ENCODE data around the gene SMU1.

SMU1 gene

GRCh38 chr9:33043671-33044070 is 32.8 kb downstream of the SMU1 start:
- no peak for DNase-seq

DNA sequence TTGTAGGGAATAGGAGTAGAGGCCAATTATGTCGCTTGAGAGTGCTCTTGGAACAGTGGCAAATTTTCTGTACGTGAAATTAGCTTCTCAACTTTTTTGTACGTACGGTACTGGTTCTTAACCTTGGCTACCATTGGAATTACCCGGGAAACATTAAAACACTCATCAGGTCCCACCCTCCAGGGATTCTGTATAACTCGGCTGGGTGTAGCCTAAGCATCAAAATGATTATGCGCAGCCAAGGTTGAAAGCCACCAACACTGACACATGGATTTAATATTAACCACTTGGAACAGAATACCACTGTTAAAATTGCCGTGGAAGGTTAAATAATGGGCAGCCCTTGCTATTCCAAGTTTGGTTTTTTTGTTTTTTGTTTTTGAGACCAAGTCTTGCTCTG is 34.0 kb downstream of the SMU1 start:
- DNase-seq, result no peak

GRCh38 chr9:33041432-33042188 is 34.9 kb downstream of the SMU1 start:
- DNase-seq, result no peak

GRCh38 chr9:33040792-33041431 is 35.6 kb downstream of the SMU1 start:
- no peak for DNase-seq

GRCh38 chr9:33032865-33033264 is 43.6 kb downstream of the SMU1 start:
- no peak for DNase-seq

- no peak for DNase-seq
Observed at GRCh38 chr9:33032292-33032691, 44.2 kb downstream of the SMU1 start.

GRCh38 chr9:33030285-33030684 is 46.2 kb downstream of the SMU1 start:
- DNase-seq, result no peak

- no peak for DNase-seq
Observed at GRCh38 chr9:33029231-33029786, 47.2 kb downstream of the SMU1 start.

DNA sequence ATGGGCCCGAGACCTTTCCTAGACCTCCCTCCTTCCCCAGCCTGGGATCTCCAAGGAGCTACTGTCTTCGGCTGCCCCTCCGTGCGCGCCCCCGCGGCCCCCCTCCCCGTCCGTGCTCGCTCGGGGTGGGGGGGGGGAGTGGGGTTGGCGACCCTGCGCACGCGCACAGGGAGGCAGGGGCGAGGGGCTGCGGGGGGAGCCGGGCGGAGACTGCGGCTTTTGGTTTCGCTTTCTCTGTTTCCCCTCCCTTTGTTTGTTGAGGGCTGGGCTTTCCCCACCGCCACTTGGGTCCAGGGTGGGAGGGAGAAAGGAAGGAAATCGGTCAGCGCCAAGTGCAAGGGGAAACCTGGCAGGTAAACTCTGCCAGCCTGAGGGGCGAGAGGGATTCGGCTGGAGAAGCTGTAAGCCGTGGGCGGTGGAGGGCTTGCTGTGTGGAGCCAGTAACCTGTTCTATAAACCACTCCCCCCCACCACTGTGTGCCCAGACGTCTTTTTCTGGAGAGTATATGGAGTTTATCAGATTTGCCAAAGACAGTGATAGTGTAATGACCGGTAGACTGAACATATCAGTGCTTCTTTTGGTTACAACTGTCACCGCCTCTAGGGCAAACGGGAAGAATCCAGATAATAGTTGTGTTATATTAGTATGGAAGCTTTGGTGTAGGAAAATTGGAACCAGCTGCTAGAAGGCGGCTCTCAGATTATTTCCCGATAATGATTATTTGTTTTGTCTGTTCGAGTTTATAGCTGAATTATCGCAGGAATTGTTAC is 50.7 kb downstream of the SMU1 start:
- peak; percentile 78 for DNase-seq

- DNase-seq, result peak; percentile 95
Observed at GRCh38 chr9:33024966-33025571, 51.4 kb downstream of the SMU1 start, which contains the start of gene DNAJA1. Gene DNAJA1, plus strand, starts transcription at chr9:33025273. Its CDS starts 1,212 bp downstream, at chr9:33026485.

DNA sequence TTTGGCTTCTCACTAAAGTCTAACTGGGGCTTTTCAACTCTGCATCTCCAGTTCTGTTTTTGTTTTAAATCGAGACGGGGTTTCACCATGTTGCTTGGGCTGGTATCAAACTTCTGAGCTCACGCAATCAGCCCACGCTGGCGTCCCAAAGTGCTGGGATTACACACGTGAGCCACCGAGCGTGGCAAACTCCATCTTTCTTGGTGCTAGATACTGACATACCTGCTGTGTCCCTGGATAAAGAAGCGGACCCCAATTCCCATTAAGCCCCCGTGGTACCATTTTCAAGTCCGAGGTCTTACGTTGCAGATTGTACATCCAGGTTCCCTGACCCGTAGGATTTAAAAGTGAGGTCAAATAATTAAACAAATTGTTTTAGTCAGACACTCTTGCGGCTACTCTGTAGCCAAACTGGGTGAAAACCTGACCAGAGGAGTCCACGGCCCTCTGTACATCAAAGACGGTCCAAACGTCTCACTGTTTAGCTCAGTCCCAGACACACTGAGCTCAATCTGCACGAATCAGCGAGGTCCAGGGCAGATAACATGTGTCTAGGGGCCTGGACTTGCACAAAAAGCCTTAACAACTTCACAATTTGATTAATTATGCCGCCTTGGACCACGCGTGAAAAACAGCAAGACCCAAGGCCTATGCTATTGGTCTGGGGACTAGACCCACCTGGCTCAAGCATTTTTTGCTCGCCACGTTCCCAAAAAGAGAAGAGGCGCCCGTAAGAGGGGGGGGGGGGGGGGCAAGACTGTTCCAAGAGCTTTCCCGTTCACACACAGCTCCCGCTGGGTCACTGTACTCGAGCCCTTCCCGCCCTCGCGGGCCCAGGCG is 52.1 kb downstream of the SMU1 start:
- DNase-seq, result no peak

- DNase-seq, result no peak
Observed at GRCh38 chr9:33023661-33024060, 52.8 kb downstream of the SMU1 start.

- DNase-seq, result no peak
Observed at GRCh38 chr9:33022755-33023154, 53.7 kb downstream of the SMU1 start.

- DNase-seq, result no peak
Observed at GRCh38 chr9:33022303-33022702, 54.2 kb downstream of the SMU1 start.

- DNase-seq, result no peak
Observed at GRCh38 chr9:33019797-33020196, 56.7 kb downstream of the SMU1 start.

DNA sequence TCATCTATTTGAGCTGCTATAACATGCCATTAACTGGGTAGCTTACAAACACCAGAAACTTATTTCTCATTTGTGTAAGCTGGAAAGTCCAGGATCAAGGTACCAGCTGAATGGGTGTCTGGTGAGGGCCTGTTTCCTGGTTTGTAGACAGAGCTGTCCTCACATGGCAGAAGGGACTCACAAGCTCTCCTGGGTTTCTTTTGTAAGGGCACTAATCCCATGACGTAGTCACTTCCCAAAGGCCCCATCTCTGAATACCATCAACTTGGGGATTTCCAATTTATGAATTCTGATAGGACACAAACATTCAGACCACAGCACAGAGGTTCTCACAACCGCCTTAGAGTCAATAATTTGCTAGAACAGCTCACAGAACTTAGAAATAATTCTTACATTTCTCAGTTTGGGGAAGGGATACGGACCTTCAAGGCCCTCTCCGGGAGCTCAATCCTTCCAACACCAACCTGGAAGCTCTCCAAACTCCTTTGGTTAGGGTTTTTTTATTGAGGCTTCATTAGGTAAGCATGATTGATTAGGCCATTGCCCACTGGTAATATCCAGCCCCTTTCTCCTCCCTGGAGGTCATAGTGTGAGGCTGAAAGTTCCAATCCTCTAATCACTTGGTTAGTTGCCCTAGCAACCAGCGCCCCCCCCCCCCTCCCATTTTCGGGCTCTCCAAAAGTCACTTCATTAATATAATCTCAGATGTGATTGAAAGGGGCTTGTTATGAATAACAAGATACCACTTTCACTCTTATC is 59.0 kb downstream of the SMU1 start:
- no peak for DNase-seq

- DNase-seq, result no peak
Observed at GRCh38 chr9:33014665-33015014, 61.8 kb downstream of the SMU1 start.

- no peak for DNase-seq
Observed at GRCh38 chr9:33013962-33014664, 62.4 kb downstream of the SMU1 start.

DNA sequence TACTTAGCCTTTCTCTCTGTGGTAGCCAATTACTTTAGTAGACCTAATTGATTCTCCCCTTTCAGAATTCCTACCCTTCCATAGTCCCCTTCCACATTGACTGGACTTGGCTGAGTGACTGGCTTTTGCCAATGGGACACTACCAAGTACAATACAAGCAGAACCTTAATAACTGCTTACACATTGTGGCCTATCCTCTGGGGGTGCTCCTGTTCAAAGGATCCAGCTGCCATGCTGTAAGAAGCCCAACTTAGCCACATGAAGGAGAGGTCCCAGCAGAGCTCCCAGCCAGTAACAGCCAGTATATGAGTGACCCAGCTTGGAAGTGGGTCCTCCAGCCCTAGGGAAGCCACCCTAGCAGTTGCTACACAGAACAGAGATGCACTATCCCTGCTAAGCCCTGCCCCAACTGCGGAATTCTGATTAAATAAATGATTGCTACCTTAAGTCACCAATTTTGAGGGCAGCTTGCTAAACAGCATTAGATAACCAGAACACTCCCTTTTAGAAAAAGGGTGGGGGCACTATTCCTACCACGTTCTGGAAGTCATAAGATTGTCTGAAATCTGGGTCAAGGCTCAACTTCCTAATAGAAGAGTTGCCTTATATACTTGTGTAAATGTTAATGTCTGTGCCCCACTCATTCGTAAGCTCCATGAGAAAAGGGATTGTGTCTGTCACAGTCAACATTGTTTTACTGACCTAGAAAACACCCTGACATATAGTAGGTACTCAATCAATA is 64.0 kb downstream of the SMU1 start:
- DNase-seq, result no peak

DNA sequence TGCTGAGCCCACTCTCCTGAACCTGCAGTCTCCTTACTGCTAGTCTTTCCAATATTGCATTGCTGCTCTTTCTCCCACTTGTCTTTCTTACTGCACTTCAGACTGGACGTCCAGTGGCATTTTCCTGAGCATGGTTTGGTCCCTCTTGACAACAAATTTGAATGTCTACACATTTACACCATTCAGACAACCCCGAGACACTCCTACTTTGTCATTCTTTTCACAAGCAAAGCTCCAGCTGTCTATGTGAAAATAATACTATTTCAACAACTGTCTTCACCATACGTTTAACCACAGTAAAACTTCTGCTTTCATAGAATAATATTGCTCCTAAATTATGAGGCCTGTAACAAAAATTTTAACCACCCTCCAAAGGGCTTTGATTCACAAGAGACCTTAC is 64.6 kb downstream of the SMU1 start:
- no peak for DNase-seq
